Measurements from ENCODE around the gene GAPT.

- TF ChIP-seq CTCF (conservative IDR thresholded peaks at IDR 0.05; ENCODE audit: low read length) = peak; percentile 67
- TF ChIP-seq EZH2phosphoT487 (IDR thresholded peaks at IDR 0.05; ENCODE audit: borderline replicate concordance, low read depth, low read length) = no peak
Measured at GRCh38 chr5:58498340-58498942, 7.2 kb downstream of the GAPT start.
